Right lung (tissue), 5 donors: ENCODE measurements around the gene CCDC174. TPM values are rescaled to one million over a fixed set of nuclear protein-coding genes. Genes with fewer than 3 reads are reported as not detected.

Experiments
- DNase-seq, 2 donors: peaks; one replicate each; pipeline ENCODE4 v3.0.0-alpha.2; 2013
- polyA plus RNA-seq, 5 donors: library from polyadenylated mRNA; unstranded; fragments of 120-200 nt; gene quantifications; one replicate each; pipeline versions ENCODE4 v1.2.1 to v1.2.3, GENCODE V29; 2013; ENCODE audit warnings: inconsistent platforms in 1 of 5, low replicate concordance in 1 of 5; ENCODE audit not compliant: insufficient read length in 5 of 5, insufficient read depth in 1 of 5

Gene CCDC174
- polyA plus RNA-seq, 5 donors: 29.7 to 44.4 (median 38.9) TPM

DNA sequence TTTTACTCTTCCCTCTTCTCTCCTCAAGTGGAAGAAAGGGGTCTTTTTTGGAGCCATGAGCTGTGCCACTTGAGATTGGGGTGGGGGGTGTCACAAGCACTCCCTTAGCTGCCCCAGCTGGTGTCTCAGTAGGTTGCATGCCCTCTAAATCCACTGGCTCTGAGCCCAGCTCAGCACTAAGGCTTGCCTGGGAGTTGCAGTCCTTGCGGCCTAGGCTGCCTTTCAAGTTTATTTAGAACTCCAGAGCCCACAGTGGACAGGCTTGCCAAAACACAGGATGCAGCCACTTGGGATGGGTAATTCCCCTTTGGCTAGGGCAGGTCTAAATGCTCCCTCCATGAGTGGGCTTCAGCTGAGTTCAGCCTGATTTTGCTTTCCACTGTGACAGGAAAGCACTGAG lies 48.1 kb downstream of the CCDC174 start:
- DNase-seq: no peak

DNA sequence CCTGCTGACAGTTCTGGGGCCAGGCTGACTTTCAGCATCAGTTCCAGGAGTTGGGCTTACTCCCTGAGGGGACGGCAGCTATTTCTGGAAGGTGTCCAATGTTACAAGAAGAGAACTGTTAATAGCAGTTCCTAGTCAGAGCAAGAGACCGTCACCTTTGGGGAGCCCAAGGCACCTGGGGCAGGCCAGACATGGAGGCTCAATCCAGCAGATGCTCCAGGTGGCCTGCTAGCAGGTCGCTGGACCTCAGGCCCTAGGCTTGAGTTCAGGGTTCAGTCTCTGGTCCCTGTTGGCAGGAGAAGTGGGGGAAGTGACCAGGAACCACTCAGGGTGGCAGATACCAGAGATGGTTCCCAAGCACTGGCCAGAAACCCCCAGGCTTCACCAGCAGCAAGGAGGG lies 49.3 kb downstream of the CCDC174 start:
- DNase-seq: no peak

GRCh38 chr3:14701676-14702075 lies 50.1 kb downstream of the CCDC174 start:
- no peak for DNase-seq

GRCh38 chr3:14703128-14703750 lies 51.7 kb downstream of the CCDC174 start:
- DNase-seq: no peak

DNA sequence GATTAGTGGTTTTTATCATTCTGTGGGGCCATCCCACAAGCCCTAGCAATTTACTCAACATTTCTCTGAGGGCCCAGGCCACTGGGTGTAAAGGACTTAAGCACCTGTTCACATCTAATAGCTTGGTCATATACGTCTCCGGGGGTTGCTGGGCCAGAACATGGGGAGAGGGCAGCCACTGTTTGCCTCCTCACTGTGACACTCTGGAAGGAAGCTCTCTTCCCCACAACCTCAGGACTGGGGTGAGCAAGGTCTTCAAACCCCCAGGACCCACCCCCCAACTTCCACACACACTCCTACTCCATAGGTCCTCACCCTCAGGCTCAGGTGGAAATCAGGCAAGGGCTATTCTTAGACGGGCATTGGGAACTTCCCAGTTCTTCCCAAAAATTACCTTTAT lies 52.2 kb downstream of the CCDC174 start:
- no peak for DNase-seq

GRCh38 chr3:14706096-14706495 lies 54.5 kb downstream of the CCDC174 start:
- no peak for DNase-seq

DNA sequence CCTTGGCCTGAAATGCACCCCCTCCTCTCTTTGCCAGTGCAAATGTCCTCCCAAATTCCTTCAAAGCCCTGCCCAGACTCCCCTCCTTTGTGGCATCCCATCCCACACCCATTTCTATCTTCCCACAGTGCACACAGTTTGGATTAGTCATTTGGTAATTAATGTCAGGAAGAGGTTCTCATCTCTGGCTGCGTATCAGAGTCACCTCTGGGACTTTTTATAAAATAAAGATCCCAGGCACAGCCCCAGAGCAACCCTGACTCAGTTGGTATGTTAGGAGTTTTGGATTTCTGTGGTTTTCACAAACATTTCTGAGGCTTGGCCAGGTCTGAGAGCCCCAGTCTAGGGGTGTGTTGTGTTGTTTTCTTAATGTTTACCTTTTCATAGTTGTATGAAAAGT lies 65.0 kb downstream of the CCDC174 start:
- DNase-seq: no peak

- DNase-seq: no peak
Measured at GRCh38 chr3:14717307-14717706, 65.7 kb downstream of the CCDC174 start.

- no peak for DNase-seq
Measured at GRCh38 chr3:14718539-14718938, 67.0 kb downstream of the CCDC174 start.

DNA sequence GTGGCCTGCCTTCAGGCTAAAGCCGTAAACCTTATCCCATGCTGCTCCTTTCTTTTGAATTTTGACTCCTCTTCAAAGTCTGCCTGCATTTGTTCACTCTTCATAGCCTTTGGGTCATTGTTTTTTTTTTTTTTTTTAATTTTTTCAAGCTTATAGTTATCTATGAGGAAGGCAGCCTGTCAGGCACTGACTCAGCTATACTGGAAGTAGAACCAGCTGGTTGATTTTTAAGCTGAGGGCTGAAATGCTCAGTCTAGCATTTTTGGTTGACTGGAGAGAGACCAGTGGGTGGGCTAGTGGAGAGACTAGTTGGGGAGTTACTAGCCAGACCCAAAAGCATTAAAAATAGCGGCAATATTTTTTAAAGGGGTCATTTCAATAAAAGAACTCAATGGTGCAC lies 67.4 kb downstream of the CCDC174 start:
- no peak for DNase-seq

- no peak for DNase-seq
Measured at GRCh38 chr3:14721126-14721864, 69.7 kb downstream of the CCDC174 start.

Other genes starting within 250 kb of the CCDC174 start
- 10 to 100 TPM; 16.7 to 24.8 (median 17.8) TPM for gene SLC6A6, start 249.2 kb upstream of the CCDC174 start, polyA plus RNA-seq
- 1 to 10 TPM in 2 of 5 donors, under 1 TPM in 3; 0.49 to 1.7 (median 0.91) TPM for gene GRIP2, start 111.4 kb upstream of the CCDC174 start, polyA plus RNA-seq
- under 1 TPM in 4 of 5 donors, not detected in 1; 0.05 to 0.25 (median 0.19) TPM for gene C3orf20, start 23.4 kb downstream of the CCDC174 start, polyA plus RNA-seq
- gene FGD5, start 167.2 kb downstream of the CCDC174 start, polyA plus RNA-seq: 10 to 100 TPM; 30.3 to 44.7 (median 37.8) TPM